ENCODE results near the gene SYTL2. TPM values are rescaled to one million over a fixed set of nuclear protein-coding genes. Genes with fewer than 3 reads are reported as not detected.
"Not testable (repeated sequence)": the region's sequence is repeated elsewhere in the genome, so short reads cannot be mapped to it uniquely, and the experiment has no call there.

Gene SYTL2
- total RNA-seq, 4 donors from 2014 or later, result 21.9 to 71.2 (median 28.8) TPM

GRCh38 chr11:85658180-85658579, 152.8 kb downstream of the SYTL2 start:
- WGBS, 2 donors, result 35 to 55% methylated on average over 1 of the region's 1 CpG
- TF ChIP-seq CTCF (IDR thresholded peaks at IDR 0.05) (no peak), EP300 (IDR thresholded peaks at IDR 0.05) (no peak), POLR2A (IDR thresholded peaks at IDR 0.05) (no peak)
- no peak overlapping the region for H3K27ac ChIP-seq
- no peaks in the 10 kb centered on the region for H3K9me3 ChIP-seq
- no peak overlapping the region for H3K4me3 ChIP-seq
- H3K4me1 ChIP-seq, result peaks cover 0 to 67% (median 29%) of the 10 kb centered on the region in 4 donors
- no peak for DNase-seq (ENCODE audit: low spot score in 2 of 2)
- H3K36me3 ChIP-seq, result peaks cover 0 to 44% (median 4%) of the 10 kb centered on the region in 3 donors
- no peaks in the 10 kb centered on the region for H3K27me3 ChIP-seq

- Histone ChIP-seq H3K4me3 (no peak overlapping the region), H3K9me3 (no peaks in the 10 kb centered on the region), H3K27ac (no peak overlapping the region), H3K36me3 (peaks cover 0 to 54% (median 4%) of the 10 kb centered on the region in 3 donors), H3K4me1 (peaks cover 0 to 56% (median 20%) of the 10 kb centered on the region in 4 donors), H3K27me3 (no peaks in the 10 kb centered on the region)
- 78 to 80% methylated on average over 1 of the region's 1 CpG for WGBS, 2 donors
- TF ChIP-seq EP300 (IDR thresholded peaks at IDR 0.05) (no peak), CTCF (IDR thresholded peaks at IDR 0.05) (no peak), POLR2A (IDR thresholded peaks at IDR 0.05) (no peak)
- no peak for DNase-seq (ENCODE audit: low spot score in 2 of 2)
Measured at GRCh38 chr11:85656777-85657176, 154.2 kb downstream of the SYTL2 start.

GRCh38 chr11:85654343-85654742, 156.6 kb downstream of the SYTL2 start:
- 92 to 95% methylated on average over 4 of the region's 4 CpGs for WGBS, 2 donors
- Histone ChIP-seq H3K4me1 (peaks cover 0 to 39% (median 4%) of the 10 kb centered on the region in 4 donors), H3K36me3 (peaks cover 0 to 59% (median 4%) of the 10 kb centered on the region in 3 donors)
- not testable (repeated sequence) for H3K27ac ChIP-seq; H3K27me3 ChIP-seq; DNase-seq (ENCODE audit: low spot score in 2 of 2); H3K4me3 ChIP-seq; H3K9me3 ChIP-seq

- H3K4me3 ChIP-seq, result no peak overlapping the region
- H3K27me3 ChIP-seq, result no peaks in the 10 kb centered on the region
- peaks cover 0 to 37% (median 8%) of the 10 kb centered on the region in 4 donors for H3K4me1 ChIP-seq
- DNase-seq (ENCODE audit: low spot score in 2 of 2), result no peak
- 61 to 76% methylated on average over 3 of the region's 3 CpGs for WGBS, 2 donors
- TF ChIP-seq CTCF (IDR thresholded peaks at IDR 0.05) (no peak), EP300 (IDR thresholded peaks at IDR 0.05) (no peak), POLR2A (IDR thresholded peaks at IDR 0.05) (no peak)
- H3K9me3 ChIP-seq, result no peaks in the 10 kb centered on the region
- H3K27ac ChIP-seq, result no peak overlapping the region
- peaks cover 0 to 59% (median 4%) of the 10 kb centered on the region in 3 donors for H3K36me3 ChIP-seq
Measured at GRCh38 chr11:85652786-85653447, 158.0 kb downstream of the SYTL2 start.

GRCh38 chr11:85651118-85651517, 159.8 kb downstream of the SYTL2 start:
- no peak for DNase-seq (ENCODE audit: low spot score in 2 of 2)
- WGBS, 2 donors, result 80 to 96% methylated on average over 1 of the region's 1 CpG
- Histone ChIP-seq H3K9me3 (no peaks in the 10 kb centered on the region), H3K36me3 (peaks cover 0 to 44% (median 4%) of the 10 kb centered on the region in 3 donors), H3K27me3 (no peaks in the 10 kb centered on the region), H3K4me1 (peaks cover 0 to 32% (median 15%) of the 10 kb centered on the region in 4 donors), H3K27ac (no peak overlapping the region), H3K4me3 (no peak overlapping the region)
- TF ChIP-seq EP300 (IDR thresholded peaks at IDR 0.05) (no peak), POLR2A (IDR thresholded peaks at IDR 0.05) (no peak), CTCF (IDR thresholded peaks at IDR 0.05) (no peak)

Data from tibial nerve (tissue), 4 donors.